SK-N-DZ (cell line): ENCODE measurements around the gene DGKG.

Experiments used
- DNase-seq: peaks from one replicate; pipeline ENCODE4 v3.0.0-alpha.2; 2015; ENCODE audit warnings: low spot score

DGKG gene

DNA sequence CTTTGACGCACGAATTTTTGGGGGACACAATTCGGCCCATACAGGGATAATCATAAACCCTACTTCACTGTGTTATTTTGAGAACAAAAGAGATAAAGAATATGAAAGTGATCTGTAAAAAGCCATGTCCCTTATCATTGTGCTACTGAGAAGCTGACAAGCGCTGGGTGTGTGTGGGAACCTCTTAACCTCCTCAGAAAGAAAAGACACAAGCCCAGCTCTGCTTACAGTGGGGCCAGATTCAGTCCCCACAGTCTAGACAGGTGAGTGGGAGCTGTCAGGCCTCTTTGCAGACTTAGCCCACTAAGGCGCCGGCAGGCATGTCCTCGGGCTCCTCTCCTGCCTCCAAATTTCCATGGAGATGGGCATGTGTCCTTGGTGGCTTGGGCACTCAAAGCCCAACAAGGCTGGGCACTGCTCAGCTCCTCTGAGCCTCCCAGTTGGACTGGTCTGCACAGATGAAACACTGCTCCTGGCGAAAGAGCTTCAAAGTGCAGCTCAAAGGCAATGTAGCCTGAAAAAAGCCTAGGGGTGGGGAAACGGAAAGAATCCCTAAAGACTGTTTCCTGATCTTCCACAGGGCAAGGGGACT lies 188.7 kb downstream of the DGKG start:
- DNase-seq, result no peak

DNA sequence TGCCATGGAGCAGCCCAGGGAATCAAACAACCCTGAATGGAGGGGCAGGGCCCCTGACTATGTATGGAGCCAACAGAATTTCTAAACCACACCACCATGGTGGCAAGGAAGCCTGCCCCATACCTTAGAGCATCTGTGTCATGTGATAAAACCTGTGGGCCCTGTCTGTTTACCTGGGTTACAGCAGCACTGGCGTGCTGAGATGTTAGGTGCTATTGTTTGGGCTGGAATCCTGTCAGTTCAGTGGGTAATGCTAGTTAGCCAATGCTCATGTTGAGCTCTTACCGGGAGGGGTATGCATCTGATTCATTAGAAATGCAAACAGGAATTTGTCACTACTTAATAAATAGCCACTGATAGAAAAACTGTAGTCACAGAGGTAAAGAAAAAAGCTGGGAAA lies 189.7 kb downstream of the DGKG start:
- DNase-seq, result no peak

DNA sequence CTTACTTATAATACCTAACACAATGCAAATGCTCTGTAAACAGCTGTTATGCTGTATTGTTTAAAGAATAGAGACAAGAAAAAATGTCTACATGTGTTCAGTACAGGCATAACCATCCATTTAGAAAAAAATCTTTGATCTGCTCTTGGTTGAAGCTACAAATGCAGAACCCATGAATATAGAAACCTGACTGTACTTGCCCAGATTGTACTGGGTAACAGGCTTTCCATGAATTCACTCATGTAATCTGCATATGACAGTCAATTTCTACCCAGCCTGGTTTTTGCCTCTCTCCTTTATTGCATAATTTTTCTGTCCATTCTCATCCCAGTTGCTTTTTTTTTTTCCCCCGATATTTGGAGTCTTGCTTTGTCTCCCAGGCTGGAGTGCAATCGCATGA lies 190.5 kb downstream of the DGKG start:
- DNase-seq, result no peak

DNA sequence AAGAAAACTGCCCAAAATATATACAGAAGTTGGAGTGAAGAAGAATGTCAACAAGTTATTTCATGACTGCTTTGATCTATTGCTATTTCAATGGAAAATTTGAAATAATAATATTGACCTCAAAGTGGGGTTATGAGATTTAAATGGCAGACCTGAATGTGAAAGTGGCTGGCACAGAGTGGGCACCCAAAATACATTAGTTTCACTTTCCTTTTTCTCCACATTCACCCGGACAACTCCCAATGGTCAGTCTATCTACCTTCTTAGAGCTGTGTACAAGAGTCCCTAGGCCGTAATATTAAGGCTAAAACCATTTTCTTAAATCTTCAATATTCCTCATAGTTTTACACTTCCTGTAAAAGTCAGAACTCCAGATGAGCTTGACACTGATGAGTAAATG lies 191.5 kb downstream of the DGKG start:
- DNase-seq, result no peak

DNA sequence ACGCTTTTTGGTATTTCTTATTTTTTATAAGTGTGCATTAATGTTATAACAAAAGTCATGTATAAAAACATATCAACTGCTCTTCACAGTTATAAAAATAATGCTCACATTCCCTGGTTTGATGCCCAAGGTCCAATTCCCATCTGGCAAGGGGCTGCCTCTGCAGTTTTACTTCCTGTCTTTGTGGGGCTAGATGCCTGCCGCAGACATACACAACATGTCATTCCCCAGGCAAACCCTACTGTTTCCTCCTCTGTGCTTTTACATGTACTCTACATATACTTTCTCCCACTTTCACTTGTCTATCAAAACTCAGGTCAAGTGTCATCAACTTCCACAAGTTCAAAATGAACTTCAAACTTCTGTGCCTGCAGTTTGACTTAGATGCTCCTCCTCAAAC lies 192.7 kb downstream of the DGKG start:
- no peak for DNase-seq

DNA sequence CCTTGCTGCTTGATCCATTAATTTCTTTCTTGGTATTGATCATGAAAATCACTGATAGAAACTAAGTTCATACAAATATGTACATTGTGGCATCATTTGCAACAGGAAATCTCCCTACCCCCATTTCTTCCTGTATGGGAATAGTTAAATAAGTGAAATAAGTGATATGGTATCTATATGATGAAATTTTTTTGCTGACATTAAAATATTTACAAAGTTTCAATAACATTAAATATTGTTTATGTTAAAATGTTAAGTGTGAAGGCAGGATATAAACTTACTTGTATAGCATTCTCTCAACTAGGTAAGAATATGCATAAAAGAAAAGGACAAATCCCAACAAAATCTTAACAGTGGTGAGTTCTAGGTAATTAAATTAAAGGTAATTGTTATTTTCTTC lies 193.1 kb downstream of the DGKG start:
- no peak for DNase-seq

DNA sequence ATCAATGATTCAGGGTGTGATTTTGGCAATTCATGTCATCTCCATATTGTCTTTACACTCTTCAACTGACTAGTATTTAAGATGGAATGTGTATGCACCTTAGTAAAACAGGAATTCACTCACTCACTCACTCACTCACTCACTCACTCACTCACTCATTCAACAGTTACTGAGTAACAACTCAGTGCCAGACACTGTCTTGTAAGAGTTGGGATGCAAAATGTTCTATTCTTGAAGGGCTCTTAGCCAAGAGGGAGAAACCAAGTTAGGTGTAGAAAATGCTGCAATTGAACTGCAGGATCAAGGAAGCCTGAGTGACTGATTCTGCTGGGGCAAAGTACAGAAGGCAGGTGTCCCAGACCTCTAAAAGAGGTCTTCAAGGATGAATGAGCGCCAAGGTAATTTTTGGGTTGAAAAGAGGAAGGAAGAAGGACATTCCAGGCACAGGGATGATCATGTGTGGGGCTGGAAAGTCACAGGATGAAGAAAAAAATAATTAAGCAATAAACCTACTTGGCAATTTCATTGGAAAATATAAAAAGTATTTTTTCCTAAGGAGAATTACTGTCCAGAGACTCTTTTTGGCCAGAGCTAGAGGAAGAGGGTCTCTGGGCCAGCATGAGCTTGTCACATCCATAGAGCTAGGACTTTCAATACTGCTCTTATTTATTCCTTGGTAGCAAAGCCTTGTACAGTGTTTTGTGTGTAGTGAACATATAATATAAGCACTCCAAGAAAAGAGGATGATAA lies 194.2 kb downstream of the DGKG start:
- no peak for DNase-seq

DNA sequence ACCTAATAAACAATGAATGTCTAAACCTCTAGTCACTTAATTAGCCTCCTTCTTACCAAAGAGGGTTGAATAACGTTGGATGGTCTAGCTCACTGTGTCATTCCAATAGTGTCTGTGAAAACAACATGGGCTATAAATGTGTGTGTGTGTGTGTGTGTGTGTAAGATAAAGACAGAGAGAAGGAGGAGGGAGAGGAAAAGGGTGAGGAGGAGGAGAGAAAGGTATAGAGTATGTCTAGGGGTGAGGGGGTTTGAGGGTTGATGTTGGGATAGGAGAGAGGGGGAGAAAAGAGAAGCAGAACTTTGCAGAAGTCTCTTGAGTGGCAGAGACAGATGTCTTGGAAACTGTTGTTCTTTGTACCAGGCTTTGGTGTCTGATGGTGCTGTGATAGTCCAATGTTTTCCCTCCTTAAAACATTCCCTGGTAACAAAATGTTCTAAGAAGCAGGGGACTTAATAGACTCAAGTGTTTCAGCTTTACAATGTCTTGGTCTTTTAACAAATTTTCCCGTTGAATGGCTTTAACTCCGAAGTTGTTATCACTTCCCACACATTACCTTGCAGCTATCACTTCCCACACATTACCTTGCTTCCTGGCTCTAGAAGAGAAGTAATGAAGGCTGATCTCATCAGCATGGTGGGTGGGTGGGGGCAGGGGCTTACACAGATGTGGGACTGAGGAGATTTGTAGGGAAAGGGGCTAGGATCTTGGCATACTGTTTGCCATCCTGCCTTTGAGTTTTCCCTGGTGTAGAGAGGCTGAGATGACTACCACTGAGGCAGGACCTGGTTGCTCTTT lies 195.3 kb downstream of the DGKG start:
- DNase-seq, result no peak

DNA sequence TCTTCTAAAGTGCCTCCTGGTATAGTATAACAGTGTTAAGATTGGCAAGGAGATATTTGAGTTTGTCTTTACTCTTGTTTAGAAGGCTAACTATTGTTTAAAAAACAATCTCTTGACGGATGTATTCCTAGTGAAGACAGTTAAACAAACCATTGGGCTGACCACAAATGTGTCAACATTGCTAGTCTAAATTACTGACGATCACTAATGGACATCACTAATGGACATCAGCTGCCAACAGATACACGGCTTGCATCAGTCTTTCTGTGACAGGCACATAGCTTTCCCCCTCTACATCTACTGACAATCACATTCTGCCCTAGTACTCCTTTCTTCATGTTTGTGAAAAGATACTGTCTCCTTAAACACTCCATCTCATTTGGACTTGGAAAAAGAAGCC lies 196.0 kb downstream of the DGKG start:
- no peak for DNase-seq

DNA sequence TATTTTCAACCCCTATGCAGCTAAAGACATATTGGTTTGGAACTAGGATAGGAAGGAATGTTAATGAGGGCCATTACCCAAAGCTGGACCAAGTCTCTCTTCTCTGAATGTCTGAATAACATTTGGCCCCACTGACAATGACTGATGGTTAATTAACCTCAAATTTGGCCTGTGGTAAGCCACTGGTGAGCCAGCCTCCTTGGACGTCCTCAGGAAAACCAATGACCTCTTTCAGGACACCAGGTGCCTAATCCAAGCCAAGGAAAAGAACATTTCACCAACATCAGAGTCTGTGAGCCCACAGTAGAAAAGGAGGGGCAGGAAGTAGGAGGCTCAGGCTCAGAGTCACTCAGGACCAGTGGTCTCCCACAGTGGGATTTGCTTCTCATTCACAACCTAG lies 196.7 kb downstream of the DGKG start:
- DNase-seq, result no peak

DNA sequence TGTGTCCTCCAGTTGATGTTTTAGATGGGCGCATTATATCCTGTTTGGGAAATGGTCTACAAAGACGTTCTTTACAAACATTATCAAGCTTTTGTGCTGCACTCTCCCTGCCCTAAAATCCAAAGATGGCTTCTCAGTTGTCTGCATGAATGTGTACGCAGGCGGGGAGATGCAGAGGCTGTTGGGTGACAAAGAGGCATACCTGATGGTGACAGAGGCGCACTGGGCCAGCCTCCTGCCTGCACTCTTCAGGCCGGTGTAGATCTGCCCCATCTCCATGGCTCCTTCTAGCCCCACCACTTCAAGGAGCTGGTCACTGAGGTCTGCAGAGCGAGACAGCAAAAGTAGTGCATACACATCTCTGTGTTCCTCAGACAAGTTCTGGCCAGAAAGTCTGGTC lies 197.3 kb downstream of the DGKG start:
- DNase-seq, result no peak

DNA sequence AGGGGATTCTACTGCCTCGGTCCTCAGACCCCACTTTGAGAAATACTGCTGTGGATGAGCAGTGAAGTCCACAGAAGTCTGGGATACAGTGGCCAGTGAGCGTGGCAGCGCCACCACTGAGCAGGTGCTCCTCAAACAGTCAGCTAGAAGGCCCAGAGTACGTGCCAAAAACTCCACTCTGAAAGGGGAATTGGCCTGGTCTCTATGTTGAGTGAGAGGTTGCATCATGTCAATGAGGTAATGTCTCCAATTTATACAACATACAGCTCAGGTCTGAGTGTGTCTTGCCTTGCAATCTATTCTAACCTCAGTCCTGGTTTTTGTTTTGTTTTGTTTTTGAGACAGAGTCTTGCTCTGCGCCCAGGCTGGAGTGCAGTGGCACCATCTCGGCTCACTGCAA lies 199.8 kb downstream of the DGKG start:
- DNase-seq, result no peak

DNA sequence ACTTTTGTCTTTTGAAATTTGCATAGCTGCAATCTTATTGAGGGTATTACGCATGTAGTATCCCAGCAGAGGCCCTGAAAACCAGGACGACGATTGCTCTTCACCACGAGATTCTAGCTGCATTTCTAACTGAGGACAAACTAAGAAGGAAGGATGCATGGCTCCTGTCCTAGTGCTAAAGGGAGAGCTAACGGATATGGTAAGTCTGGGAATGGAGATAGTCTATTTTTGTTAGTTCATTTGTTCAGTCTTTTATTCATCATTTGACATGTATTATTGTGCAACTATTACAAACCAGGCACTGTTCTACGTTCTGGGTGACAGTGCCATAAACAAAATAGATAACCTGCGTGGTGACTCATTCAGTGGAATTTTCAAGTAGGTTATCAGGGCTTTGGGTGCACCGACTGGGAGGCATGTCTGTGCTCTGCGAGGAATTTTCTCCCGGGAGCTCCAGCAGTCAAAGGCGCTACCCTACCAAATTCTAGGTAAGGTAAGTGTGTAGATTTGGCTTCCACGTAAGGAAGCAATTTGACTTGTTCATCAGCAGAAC lies 201.3 kb downstream of the DGKG start:
- DNase-seq, result no peak

DNA sequence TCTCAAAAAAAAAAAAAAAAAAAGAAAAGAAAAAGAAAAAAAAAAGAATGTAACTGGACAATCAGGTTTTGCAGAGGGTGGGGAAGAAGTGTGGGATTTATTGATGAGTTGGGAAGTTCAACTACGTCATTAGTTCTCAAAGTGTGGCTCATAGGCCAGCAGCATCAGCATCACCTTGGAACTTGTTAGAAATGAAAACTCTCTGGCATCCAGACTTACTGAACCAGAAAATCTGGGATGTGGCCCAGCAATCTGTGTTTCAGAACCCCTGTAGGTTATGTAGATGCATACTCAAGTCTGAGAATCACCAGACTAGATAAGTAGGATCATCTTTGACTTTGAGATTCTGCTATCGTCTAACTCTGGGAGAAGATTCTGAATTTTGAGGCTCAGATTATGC lies 207.4 kb downstream of the DGKG start:
- DNase-seq, result no peak

DNA sequence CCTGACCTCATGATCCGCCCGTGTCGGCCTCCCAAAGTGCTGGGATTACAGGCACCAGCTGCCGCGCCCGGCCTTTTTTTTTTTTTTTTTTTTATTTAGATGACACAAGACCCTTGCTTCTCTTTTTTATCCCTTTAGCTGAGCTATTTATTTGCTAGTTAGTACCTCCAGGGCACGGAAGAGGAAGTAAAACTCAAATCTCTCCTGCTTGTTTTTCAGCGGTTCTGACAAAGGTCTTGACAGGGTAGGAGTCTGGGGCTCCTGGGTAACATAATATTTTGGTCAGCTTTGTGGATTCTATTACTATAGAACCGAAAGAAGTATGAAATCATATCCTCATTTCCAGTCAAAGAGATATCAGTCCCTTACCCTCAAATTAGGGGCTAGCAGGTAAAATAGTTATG lies 209.1 kb downstream of the DGKG start:
- no peak for DNase-seq

DNA sequence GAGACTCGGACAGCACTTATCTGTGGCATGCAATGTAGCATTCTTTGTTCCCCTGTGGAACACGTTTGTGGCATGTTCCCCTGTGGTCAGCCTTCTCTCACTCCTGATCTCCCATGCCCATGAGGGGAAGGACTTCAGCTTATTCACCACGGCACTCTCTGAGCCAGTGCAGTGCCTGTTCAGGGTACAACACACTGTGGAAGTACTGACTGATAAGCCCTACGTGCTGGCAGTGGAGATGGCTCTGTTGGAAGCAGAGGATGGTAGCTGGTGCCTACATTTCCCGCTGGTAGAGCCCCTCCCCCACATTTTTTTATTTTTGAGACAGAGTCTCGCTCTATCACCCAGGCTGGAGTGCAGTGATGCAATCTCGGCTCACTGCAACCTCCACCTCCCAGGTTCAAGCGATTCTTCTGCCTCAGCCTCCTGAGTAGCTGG lies 209.7 kb downstream of the DGKG start:
- no peak for DNase-seq

DNA sequence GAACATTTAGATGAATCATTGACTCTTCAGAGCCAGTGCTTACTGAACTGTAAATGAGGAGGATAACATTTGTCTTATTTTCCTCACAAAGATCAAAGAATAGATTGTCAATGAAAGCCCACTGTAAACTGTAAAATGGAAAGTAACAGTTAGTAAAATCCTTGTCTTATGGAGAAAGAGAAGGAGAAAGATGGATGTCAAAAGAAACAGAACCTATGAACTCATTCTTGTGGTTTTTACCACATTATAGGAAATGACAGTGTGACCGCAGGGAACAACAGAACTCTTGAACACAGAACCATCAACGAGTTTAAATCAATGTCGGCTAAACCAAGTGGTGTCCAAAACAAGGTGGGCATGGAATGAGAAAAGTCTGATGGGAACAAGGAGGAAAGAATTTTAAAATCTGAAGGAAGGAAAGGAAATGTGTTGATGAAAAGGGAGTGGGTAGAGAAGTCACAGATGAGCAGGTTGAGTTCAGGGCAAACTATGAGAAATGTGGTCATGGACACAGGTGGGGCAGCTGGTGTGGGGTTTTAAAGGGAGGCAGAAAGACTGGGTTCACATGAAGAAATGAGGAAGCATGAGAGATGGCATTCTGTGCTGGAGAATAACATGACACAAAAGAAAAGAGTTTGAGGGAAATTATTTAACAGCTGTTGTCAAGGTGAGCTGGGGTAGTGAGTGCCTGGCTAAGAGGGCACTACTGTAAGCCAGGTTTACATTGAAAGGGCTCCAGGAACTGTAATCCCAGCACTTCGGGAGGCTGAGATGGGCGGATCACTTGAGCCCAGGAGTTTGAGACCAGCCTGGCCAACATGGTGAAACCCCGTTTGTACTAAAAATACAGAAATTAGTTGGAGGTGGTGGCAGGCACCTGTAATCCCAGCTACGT lies 210.7 kb downstream of the DGKG start:
- DNase-seq, result no peak

DNA sequence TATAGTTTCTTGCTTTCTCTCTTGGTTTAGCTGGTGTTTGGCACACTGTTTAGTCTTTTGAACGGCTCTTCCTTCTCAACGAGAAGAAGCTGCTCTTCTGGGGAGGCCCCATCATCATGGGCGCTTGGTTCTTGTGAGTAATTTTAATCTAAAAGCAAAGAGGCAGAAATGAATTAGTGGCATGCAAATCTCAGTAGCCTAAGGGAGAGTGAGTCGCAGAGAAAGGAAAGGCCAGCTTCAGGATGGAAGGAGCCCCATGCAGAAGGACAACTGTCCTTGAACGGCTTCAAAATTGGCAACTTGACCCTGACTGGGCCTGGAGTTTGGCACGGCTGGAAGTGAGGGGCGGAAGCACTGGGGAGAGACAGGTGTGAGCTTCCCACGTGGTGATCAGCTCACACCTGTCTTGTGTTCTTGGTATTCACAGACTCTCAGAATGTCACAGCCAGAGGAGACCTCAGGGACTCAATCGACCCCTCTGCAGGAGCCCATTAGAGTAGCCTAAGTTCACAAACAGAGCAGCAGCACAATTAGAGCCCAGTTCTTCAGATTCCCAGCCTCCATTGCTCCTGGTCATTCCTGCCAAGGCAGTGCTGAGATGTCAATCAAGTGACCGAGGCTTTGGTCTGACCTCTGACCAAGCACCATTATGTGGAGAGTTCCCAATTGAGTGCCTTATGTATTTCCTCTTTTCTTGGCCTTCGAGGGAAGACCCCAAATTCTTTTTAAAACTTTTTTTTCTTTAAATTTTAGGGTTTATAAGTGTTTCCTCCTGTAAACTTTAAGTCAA lies 211.8 kb downstream of the DGKG start:
- DNase-seq, result no peak

DNA sequence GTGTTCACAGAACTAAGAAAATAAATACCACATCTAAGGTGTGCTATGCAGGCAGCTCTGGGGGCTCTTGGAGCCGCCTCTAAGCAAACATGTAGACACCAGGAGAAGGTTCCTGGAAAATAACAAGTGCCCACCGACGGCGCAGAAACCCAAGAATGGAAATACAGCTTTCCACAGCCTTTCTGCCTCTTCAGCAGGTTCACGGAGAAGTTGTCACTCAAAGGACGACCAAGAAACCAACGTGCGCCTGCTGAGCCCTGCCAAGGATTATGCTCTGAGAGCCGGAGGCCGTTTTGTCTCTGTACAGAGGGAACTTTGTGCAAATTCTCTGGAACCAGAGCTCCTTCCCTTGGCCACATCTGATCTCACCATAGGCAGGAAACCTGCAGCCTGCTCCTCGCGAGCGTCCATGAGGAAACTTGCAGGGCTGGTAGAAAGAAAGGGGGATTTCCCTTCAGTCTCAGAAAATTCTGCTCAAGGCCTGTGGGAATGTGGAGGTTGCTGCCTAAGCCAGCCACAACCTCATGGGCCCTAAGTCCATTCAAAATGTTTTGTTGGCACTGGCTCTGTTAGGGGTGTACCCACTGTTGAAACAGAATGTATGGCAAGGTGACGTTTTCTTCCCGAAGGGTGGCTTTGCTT lies 212.6 kb downstream of the DGKG start:
- no peak for DNase-seq

DNA sequence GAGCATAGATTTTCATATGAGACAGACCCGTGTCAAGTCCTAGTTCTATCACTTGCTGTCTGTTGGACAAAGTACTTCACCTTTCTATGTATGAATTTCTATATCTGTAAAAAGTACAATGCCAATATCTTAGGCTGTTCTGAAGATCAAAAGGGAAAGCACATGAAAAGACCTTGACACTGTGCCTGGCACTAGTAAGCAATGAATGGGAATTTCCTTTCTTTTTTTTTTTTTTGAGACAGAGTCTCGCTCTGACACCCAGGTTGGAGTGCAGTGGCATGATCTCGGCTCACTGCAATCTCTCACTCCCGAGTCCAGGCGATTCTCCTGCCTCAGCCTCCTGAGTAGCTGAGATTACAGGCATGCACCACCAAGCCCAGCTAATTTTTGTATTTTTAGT lies 217.8 kb downstream of the DGKG start:
- DNase-seq, result no peak
